ENCODE data around the gene CLSTN3.

- TF ChIP-seq ZBTB8A (tag by site-specific recombination; IDR thresholded peaks at IDR 0.05) (no peak), ZNF548 (tag by site-specific recombination; IDR thresholded peaks at IDR 0.05) (no peak)
Measured at GRCh38 chr12:7129287-7129871, 792 bp upstream of the CLSTN3 start.

Data from HEK293 (cell line).